A549 (cell line): ENCODE data around the gene CCDC154. TPM values are rescaled to one million over a fixed set of nuclear protein-coding genes. Genes with fewer than 3 reads are reported as not detected.
A peak's percentile ranks its signal among the peaks of the same experiment; 100 is the strongest.

Experiments
- ATAC-seq, 2 experiments: fragments of 200-7000 bp in 1 of 2; fragments of >200 bp in 1 of 2; cut with Nextera tagmentation in 1 of 2; cut with Tn5 transposase in 1 of 2; 3 replicates each; pipeline versions ENCODE4 v1.8.0 to v1.9.1; 2018 to 2020; ENCODE audit warnings: mild to moderate bottlenecking in 1 of 2, moderate library complexity in 1 of 2
- CTCF ChIA-PET: fragments of 300-600 bp; sonication (Branson Sonifier 250); formaldehyde crosslinking; extraction: SDS; loops from one replicate; lab custom pipeline; 2021; ENCODE audit warnings: antibody characterized with exemption, inconsistent platforms; lab: Yijun Ruan, JAX
- POLR2A ChIA-PET: fragments of 350-600 bp; formaldehyde crosslinking; extraction: SDS; loops from one replicate; lab custom pipeline; 2021; ENCODE audit warnings: antibody characterized with exemption, inconsistent platforms; lab: Yijun Ruan, JAX
- DNase-seq, 2 experiments: peaks; one replicate each; pipeline versions ENCODE4 v3.0.0 to v3.0.0-alpha.2; 2011 to 2016; ENCODE audit warnings: low read depth in 1 of 2, low spot score in 1 of 2
- FAIRE-seq: peaks from 2 replicates; lab custom pipeline; 2011; peaks lifted over from hg19 to GRCh38; lab: Jason Lieb, UNC
- H3K27ac ChIP-seq, 2 experiments: fragments of >200 bp; sonication (Bioruptor Twin); formaldehyde crosslinking; 3 replicates each; pipeline ENCODE4 v1.5.1; 2016 to 2017
- H3K4me1 ChIP-seq: fragments of >200 bp; sonication (Bioruptor Twin); formaldehyde crosslinking; 3 replicates; pipeline ENCODE4 v1.6.1; 2016
- H3K4me2 ChIP-seq: fragments of >200 bp; sonication (Bioruptor Twin); formaldehyde crosslinking; 3 replicates; pipeline ENCODE4 v1.6.1; 2016
- H3K4me3 ChIP-seq: fragments of >200 bp; sonication (Bioruptor Twin); formaldehyde crosslinking; 3 replicates; pipeline ENCODE4 v1.5.1; 2016
- H3K9me3 ChIP-seq: fragments of >200 bp; sonication (Bioruptor Twin); formaldehyde crosslinking; 3 replicates; pipeline ENCODE4 v1.6.1; 2016
- BCL3 ChIP-seq: fragments of >200 bp; sonication (Bioruptor Twin); formaldehyde crosslinking; IDR thresholded peaks from 3 replicates; pipeline ENCODE4 v1.6.1; 2016
- CBX2 ChIP-seq: fragments of 200-600 bp; sonication (generic); IDR thresholded peaks from 2 replicates; pipeline ENCODE4 v1.6.1; 2016; ENCODE audit warnings: low read depth, mild to moderate bottlenecking, borderline replicate concordance
- CBX8 ChIP-seq: fragments of 200-600 bp; sonication (generic); IDR thresholded peaks from 2 replicates; pipeline ENCODE4 v1.6.1; 2016
- CEBPB ChIP-seq, 2 experiments: fragments of >200 bp in 1 of 2; sonication (Bioruptor Twin) in 1 of 2; formaldehyde crosslinking in 1 of 2; IDR thresholded peaks; 2 replicates each; pipeline ENCODE4 v1.6.1; 2012 to 2016
- EHF ChIP-seq: fragments of 250-450 bp; sonication (Bioruptor Pico); IDR thresholded peaks from 2 replicates; pipeline ENCODE4 v1.5.0; 2020; ENCODE audit warnings: mild to moderate bottlenecking
- EHMT2 ChIP-seq: fragments of 200-600 bp; sonication (generic); IDR thresholded peaks from 2 replicates; pipeline ENCODE4 v1.6.1; 2016; ENCODE audit warnings: antibody characterized with exemption, low read depth, mild to moderate bottlenecking, moderate library complexity
- ELK1 ChIP-seq: fragments of 150-350 bp; IDR thresholded peaks from 2 replicates; pipeline ENCODE4 v1.6.1; 2014; ENCODE audit warnings: low read depth, mild to moderate bottlenecking, low read length
- FOSL2 ChIP-seq, 2 experiments: fragments of 450-650 bp in 1 of 2; fragments of >200 bp in 1 of 2; sonication (Bioruptor Twin) in 1 of 2; formaldehyde crosslinking; IDR thresholded peaks; 2 replicates each; pipeline versions ENCODE4 v1.5.0 to v1.6.1; 2016 to 2020; ENCODE audit warnings: mild to moderate bottlenecking in 1 of 2, moderate library complexity in 1 of 2
- HDAC2 ChIP-seq: fragments of 200-600 bp; sonication (generic); IDR thresholded peaks from 2 replicates; pipeline ENCODE4 v1.6.1; 2016
- HES2 ChIP-seq: fragments of >200 bp; sonication (Bioruptor Twin); formaldehyde crosslinking; IDR thresholded peaks from 2 replicates; pipeline ENCODE4 v1.6.1; 2016
- HEYL ChIP-seq: fragments of 250-450 bp; sonication (Bioruptor Pico); IDR thresholded peaks from 2 replicates; pipeline ENCODE4 v1.8.0; 2021; ENCODE audit warnings: mild to moderate bottlenecking, moderate library complexity
- JUN ChIP-seq, 2 experiments: fragments of >200 bp; sonication (Bioruptor Twin); formaldehyde crosslinking; IDR thresholded peaks; 2 replicates in 1 of 2; 3 replicates in 1 of 2; pipeline ENCODE4 v1.6.1; 2016 to 2017
- JUNB ChIP-seq: fragments of >200 bp; sonication (Bioruptor Twin); formaldehyde crosslinking; IDR thresholded peaks from 2 replicates; pipeline ENCODE4 v1.6.1; 2016
- KDM1A ChIP-seq: fragments of 200-600 bp; sonication (generic); IDR thresholded peaks from 2 replicates; pipeline ENCODE4 v1.6.1; 2016; ENCODE audit warnings: low read depth, mild to moderate bottlenecking
- MAFK ChIP-seq: fragments of 450-650 bp; IDR thresholded peaks from 2 replicates; pipeline ENCODE4 v1.6.1; 2014; ENCODE audit not compliant: partially characterized antibody
- MAX ChIP-seq: IDR thresholded peaks from 2 replicates; pipeline ENCODE4 v1.6.1; 2012
- MAZ ChIP-seq: fragments of 150-350 bp; IDR thresholded peaks from 2 replicates; pipeline ENCODE4 v1.6.1; 2014; ENCODE audit warnings: antibody characterized with exemption, low read depth, low read length, borderline replicate concordance
- MYC ChIP-seq: IDR thresholded peaks from 2 replicates; pipeline ENCODE4 v1.6.1; 2012; ENCODE audit warnings: mild to moderate bottlenecking, inconsistent platforms, low read length, improper control_type of control experiment, borderline replicate concordance
- NPAS2 ChIP-seq: fragments of 250-450 bp; sonication (Bioruptor Pico); IDR thresholded peaks from 2 replicates; pipeline ENCODE4 v1.8.0; 2022; ENCODE audit warnings: mild to moderate bottlenecking, moderate library complexity, borderline replicate concordance
- NR3C1 ChIP-seq: fragments of >200 bp; sonication (Bioruptor Twin); formaldehyde crosslinking; IDR thresholded peaks from 3 replicates; pipeline ENCODE4 v1.6.1; 2017
- PBX3 ChIP-seq: IDR thresholded peaks from 2 replicates; pipeline ENCODE4 v1.6.1; 2012
- RARB ChIP-seq: fragments of 250-450 bp; sonication (Bioruptor Pico); IDR thresholded peaks from 2 replicates; pipeline ENCODE4 v1.8.0; 2021; ENCODE audit warnings: mild to moderate bottlenecking, moderate library complexity
- RCOR1 ChIP-seq: fragments of 150-350 bp; IDR thresholded peaks from 2 replicates; pipeline ENCODE4 v1.6.1; 2014; ENCODE audit warnings: antibody characterized with exemption, low read length, low read depth
- RFX5 ChIP-seq: fragments of 450-650 bp; IDR thresholded peaks from 2 replicates; pipeline ENCODE4 v1.7.1; 2014; ENCODE audit warnings: antibody characterized with exemption, mild to moderate bottlenecking, moderate library complexity
- SMC3 ChIP-seq: fragments of >200 bp; sonication (Bioruptor Twin); formaldehyde crosslinking; IDR thresholded peaks from 3 replicates; pipeline ENCODE4 v1.6.1; 2018; ENCODE audit warnings: inconsistent platforms
- USF2 ChIP-seq: fragments of 450-650 bp; IDR thresholded peaks from 2 replicates; pipeline ENCODE4 v1.6.1; 2014; ENCODE audit warnings: antibody characterized with exemption
- ZC3H11A ChIP-seq: fragments of 450-650 bp; IDR thresholded peaks from 2 replicates; pipeline ENCODE4 v1.6.1; 2014; ENCODE audit warnings: antibody characterized with exemption, mild to moderate bottlenecking
- ZFP36 ChIP-seq: fragments of 450-650 bp; IDR thresholded peaks from 2 replicates; pipeline ENCODE4 v1.6.1; 2014; ENCODE audit warnings: borderline replicate concordance; ENCODE audit not compliant: partially characterized antibody
- ZSCAN20 ChIP-seq: fragments of 250-450 bp; sonication (Bioruptor Pico); IDR thresholded peaks from 2 replicates; pipeline ENCODE4 v1.8.0; 2022; ENCODE audit warnings: mild to moderate bottlenecking, moderate library complexity
- WGBS: methylation state at CpG from one replicate; pipeline ENCODE4 v1.1.6; 2017; ENCODE audit errors: missing lambda C conversion rate; 5-methylcytosine and 5-hydroxymethylcytosine counted together
- polyA plus RNA-seq, 4 experiments: library from polyadenylated mRNA; depleted of rRNA in 3 of 4; stranded (reverse); fragments of >200 nt; fragmentation: RNase III in 1 of 4; extraction: RNeasy Plus Mini Kit Qiagen cat#74134 plus additional on column Dnase treatment in 1 of 4; gene quantifications; 2 replicates in 3 of 4; 3 replicates in 1 of 4; pipeline ENCODE4 v1.2.3, GENCODE V29; 2011 to 2017

The CCDC154 gene
- polyA plus RNA-seq, 2 of the 4 experiments (the other 2 are of a cell fraction): 0.16 to 0.74 TPM

- no peak for TF ChIP-seq ELK1
- no peak for TF ChIP-seq RFX5
- TF ChIP-seq PBX3: no peak
- no peak for TF ChIP-seq HEYL (CRISPR knock-in tag)
- no peak for TF ChIP-seq HES2
- TF ChIP-seq CBX8: no peak
- no peak for TF ChIP-seq NPAS2 (CRISPR knock-in tag)
- TF ChIP-seq USF2: no peak
- TF ChIP-seq EHMT2: no peak
- no peak for TF ChIP-seq MAZ
- no peak for TF ChIP-seq ZC3H11A
- TF ChIP-seq CBX2: no peak
- no peak overlapping the region for H3K4me2 ChIP-seq
- ChIA-PET CTCF (no interaction called here), POLR2A (no interaction called here)
- H3K9me3 ChIP-seq: no peaks in the 10 kb centered on the region
- H3K4me1 ChIP-seq: no peaks in the 10 kb centered on the region
- no peak for ATAC-seq
- H3K27ac ChIP-seq: no peak overlapping the region
- 93% methylated on average over 22 of the region's 22 CpGs for WGBS
- no peak overlapping the region for H3K4me3 ChIP-seq
- DNase-seq: no peak
- no peak for FAIRE-seq
Measured at GRCh38 chr16:1468426-1468810, 24.1 kb upstream of the CCDC154 start.

- no peak overlapping the region for H3K4me2 ChIP-seq
- no peak for TF ChIP-seq SMC3
- TF ChIP-seq CEBPB (IDR thresholded peaks at IDR 0.05): no peak
- no peak for TF ChIP-seq ZSCAN20
- no peak for TF ChIP-seq HDAC2
- no peak for TF ChIP-seq RFX5
- TF ChIP-seq MAX: no peak
- TF ChIP-seq JUN (IDR thresholded peaks at IDR 0.05): no peak
- no peak for TF ChIP-seq BCL3
- H3K4me3 ChIP-seq: no peak overlapping the region
- no peak overlapping the region for H3K27ac ChIP-seq
- ATAC-seq (peak; percentile 47 to 51; a peak in 2 of 6 replicates), FAIRE-seq (no peak), DNase-seq (peak in 1 of 2 experiments; percentile 21)
- no peaks in the 10 kb centered on the region for H3K9me3 ChIP-seq
- WGBS: 72% methylated on average over 14 of the region's 14 CpGs
- no peaks in the 10 kb centered on the region for H3K4me1 ChIP-seq
- ChIA-PET CTCF (no interaction called here), POLR2A (no interaction called here)
Measured at GRCh38 chr16:1466968-1467521, 22.7 kb upstream of the CCDC154 start.

- ChIA-PET CTCF (no interaction called here), POLR2A (no interaction called here)
- ATAC-seq (no peak), DNase-seq (no peak), FAIRE-seq (no peak)
- TF ChIP-seq KDM1A (no peak), RCOR1 (no peak), JUNB (no peak), MAFK (no peak), HEYL (CRISPR knock-in tag) (no peak), ZFP36 (no peak), FOSL2 (IDR thresholded peaks at IDR 0.05) (no peak), FOSL2 (CRISPR knock-in tag; IDR thresholded peaks at IDR 0.05) (no peak), EHF (CRISPR knock-in tag) (no peak), MYC (no peak), CBX8 (no peak), NR3C1 (no peak), RARB (CRISPR knock-in tag) (no peak), MAX (no peak), BCL3 (no peak)
- no peak overlapping the region for H3K27ac ChIP-seq
- no peak overlapping the region for H3K4me3 ChIP-seq
- H3K4me2 ChIP-seq: no peak overlapping the region
- no peaks in the 10 kb centered on the region for H3K9me3 ChIP-seq
- no peaks in the 10 kb centered on the region for H3K4me1 ChIP-seq
- 86% methylated on average over 24 of the region's 24 CpGs for whole genome bisulfite sequencing
Measured at GRCh38 chr16:1466054-1466453, 21.7 kb upstream of the CCDC154 start.
